Measurements from ENCODE around the gene C1QTNF6. TPM values are rescaled to one million over a fixed set of nuclear protein-coding genes. Genes with fewer than 3 reads are reported as not detected.

C1QTNF6 gene
- polyA plus RNA-seq, 3 donors, result 25.3 to 29.0 (median 26.2) TPM

DNA sequence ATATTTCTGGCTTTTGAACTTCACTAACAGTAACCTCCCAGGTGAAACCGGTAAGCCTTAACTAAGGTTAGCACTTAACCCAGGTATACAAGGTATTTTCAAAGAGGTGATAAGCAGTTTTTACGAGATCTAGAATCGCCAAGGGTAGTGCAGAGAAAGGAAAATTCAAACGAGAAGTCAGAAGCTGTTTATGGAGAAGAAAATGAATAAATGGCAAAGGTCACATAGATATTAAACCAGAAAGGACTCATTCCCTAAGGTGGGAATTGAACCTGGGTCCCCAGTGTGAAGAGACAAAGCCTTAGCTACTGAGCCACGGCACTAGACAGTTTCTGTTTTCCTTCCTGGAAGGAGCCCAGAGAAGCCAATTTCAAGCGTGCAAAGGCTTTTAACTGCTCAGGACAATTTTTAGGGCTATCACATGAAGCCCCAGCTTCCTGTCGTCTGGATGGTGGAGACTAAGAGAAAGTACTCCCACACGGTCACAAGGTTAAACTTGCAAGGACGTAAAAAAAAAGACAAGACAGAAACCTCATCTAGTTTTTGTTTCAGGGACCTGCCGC is 5.7 kb upstream of the C1QTNF6 start:
- no peak for DNase-seq (ENCODE audit: low read depth in 3 of 3, low spot score in 2 of 3)

DNA sequence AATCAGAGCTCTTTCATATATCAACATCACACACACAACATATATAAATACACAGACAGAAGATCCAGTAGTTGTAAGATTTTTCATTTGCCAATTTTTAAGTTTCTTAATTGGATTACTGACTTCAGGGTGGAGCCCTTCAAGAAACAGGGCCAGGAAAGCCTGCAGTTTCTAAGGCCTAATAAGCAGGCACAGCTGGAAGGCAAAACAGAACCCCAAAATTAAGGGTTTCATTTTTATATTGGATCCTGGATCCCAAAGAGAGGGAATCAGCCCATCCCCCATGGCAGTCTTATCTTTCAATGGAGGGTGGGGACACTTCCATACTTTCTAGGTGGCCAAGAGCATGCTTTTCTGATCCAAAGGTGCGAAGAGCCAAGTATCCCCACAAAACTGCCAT is 4.7 kb upstream of the C1QTNF6 start:
- no peak for DNase-seq (ENCODE audit: low read depth in 3 of 3, low spot score in 2 of 3)

DNA sequence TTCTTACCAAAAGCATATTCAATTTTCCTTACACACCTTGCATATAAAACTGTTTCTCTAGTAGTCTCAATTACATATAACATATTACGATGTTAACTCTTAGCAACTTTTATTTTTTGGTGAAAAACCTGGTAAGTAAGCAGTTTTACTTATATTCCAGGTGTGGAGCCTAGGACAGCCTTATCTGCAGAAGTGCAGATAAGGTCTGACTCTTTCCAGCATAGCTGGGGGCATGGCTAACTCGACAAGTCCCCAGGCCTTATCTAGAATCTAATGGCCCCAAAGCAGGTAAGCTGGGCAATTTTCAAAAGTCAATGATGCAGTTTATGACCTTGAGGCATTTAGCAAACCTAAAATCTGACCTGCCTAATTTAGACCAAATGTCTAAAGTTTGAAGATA is 4.2 kb upstream of the C1QTNF6 start:
- no peak for DNase-seq (ENCODE audit: low read depth in 3 of 3, low spot score in 2 of 3)

DNA sequence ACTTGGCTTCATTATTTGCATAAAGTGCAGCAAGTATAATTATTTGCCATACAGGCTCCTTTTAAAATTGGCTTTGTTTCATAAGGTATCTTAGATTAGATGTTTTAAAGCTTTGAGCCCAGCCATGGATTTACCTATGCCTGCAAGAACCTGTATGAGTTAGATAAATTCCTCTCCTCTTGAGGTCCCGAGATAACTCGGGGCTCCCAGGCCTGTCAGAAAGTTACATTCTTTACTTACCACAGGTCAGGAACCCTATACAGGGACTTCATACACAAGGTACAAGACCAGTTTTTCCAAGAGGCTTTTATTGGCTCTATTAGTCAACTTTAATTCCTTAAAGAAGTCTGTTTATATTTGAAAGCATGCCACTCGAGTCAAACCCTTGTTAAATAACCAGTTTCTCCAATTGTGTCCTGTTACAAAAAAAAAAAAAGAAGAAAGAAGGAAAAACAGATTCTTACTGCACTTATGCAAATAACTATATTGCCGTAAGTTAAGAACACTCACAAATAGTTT is 2.3 kb upstream of the C1QTNF6 start:
- DNase-seq (ENCODE audit: low read depth in 3 of 3, low spot score in 2 of 3), result no peak

DNA sequence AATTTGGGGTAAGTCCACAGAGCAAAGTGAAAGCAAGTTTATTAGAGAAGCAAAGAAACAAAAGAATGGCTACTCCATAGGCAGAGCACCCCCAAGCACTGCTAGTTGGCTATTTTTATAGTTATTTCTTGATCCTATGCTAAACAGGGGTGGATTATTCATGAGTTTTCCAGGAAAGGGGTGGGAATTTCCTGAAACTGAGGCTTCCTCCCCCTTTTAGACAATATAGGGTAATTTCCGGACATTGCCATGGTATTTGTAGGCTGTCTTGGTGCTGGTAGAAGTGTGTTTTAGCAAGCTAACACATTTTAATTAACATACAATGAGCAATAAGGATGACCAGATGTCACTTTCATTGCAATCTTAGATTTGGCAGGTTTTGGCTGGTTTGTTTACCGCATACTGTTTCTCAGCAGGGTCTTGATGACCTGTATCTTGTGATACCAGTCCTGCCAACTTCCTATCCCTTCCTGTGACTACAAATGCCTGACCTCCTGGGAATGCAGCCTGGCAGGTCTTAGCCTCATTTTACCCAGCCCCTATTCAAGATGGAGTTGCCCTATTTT is 937 bp upstream of the C1QTNF6 start:
- no peak for DNase-seq (ENCODE audit: low read depth in 3 of 3, low spot score in 2 of 3)

DNA sequence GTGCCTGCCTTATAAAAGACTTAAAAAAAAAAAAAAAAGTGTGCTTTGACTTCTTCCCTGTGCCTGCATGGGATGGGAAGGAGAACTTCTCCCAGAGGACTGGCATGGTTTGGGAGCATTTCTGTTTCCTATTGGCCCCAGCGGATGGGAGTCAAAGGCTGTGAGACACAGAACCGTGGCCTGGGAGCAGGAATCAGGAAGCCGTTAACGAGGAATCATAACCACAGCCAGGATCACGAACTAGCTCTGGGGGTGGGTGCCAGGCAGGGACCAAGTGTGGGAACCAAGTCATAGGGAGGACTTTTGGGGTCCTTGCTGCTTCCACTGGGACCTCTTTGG is 526 bp downstream of the C1QTNF6 start:
- no peak for DNase-seq (ENCODE audit: low read depth in 3 of 3, low spot score in 2 of 3)

DNA sequence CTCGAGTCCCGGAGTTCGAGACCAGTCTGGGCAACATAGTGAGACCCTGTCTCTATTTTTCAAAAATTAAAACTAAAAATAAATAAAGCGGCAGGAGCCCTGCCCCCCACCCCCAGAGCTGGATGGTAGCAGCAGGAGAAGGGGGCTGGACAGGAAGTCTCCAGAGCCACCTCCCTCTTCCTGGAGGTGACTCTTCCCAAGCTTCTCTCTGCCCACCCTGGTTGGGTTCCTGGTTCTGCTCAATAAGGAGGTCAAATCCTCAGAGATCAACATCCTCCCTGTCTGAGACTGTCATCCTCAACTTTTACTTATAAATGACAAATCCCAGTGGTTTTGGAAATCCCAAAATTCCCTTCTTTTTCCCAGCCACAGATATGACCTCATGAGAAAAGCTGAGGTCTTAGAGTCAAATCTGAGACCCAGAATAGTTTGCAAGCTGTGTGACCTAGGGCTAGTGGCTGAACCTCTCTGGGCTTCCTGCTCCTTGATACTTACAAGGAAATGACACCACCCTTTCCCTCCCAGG is 987 bp downstream of the C1QTNF6 start:
- DNase-seq (ENCODE audit: low read depth in 3 of 3, low spot score in 2 of 3), result no peak

DNA sequence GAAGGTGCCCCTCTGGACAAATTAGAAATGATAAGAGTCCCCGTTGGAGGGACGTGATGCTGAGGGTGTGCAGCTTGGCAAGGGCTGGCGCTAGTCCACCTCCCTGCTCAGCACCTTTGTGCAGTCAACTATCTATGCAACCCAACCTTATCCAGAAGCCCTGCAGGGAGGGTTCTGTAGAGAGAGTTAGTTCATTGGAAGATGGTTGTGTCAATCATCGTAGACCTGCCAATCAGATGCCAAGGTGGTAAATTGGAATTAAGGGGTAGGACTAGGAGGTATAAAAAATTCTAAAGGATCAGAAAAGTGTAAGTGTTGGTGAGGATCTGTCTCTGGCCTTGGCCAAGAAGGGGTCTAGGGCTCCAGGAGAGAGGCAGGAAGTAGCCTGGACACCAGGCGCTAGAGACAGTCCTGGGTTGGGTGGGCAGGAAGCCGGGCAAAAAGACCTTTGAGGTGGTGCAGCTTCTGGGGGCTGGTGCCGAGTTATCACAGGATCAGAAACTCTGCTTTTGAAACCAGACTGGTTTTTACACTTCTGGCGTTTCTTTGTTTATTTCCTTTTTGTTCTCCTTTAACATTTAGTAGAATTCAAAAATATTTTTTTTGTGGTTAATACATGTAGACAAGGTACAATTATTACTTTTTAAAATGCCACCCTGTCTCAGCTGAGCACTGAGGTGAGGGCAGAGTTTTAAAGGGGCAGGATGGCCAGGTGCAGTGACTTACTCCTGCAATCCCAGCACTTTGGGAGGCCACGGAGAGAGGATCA is 1.6 kb downstream of the C1QTNF6 start:
- DNase-seq (ENCODE audit: low read depth in 3 of 3, low spot score in 2 of 3), result no peak

DNA sequence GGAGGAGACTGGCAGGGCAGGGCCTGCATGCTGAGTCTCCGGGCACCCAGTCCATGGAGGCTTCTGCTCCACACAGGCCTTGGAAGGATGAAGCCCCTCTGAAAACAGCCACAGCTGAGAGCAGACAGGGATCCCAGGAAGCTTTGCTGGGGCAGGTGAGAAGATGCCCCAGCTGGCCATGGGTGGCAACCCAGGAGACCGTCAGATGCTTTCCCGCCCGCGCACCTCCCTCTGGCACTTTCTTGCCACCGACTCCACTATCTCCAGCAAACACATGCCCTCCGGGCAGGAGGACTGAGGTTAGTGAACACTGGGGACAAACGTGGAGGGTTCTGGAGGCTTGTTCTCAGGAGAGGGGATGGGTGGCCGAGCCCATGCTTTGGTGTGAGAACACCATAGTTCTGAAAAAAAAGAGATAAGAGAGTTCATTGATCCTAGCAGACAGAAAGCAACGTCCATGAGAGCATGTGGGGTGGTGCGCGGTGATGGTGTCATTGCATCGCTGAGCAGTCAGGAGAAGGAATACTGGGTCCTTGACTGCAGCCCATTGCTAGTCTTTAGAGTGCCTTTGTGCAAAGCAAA is 2.3 kb downstream of the C1QTNF6 start:
- no peak for DNase-seq (ENCODE audit: low read depth in 3 of 3, low spot score in 2 of 3)

DNA sequence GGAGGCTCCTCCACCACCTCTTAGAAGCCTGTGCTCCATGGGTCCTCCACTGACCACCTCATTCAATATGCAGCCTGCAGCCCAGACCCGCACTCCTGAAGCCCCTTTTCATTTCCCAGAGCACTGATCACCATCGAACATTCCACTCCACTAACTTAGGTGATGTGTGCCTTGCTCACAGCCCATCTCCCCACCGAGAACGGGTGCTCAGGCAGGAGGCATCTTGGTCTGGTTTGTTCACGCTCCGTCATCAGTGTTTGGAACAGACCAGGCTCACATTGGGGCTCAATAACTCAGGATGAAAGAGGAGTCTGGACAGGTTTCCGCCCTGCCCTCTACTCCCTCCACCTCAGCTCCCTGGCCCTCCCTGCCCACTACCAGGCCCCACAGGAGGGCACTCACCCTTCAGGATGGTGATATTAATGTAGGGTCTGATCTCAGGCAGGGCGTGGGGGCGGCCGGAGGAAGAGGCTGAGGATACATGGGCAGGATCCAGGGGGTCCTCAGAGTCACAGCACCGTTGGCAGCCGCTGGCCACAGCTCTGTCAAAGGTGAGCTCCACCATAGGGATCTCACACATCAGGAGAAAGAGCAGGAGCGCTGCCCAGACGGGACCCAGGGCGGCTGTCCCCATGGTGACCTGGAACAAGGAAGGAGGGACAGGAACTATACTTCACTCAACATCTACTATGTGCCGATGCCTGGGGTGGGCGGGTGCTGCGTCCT is 3.1 kb downstream of the C1QTNF6 start:
- DNase-seq (ENCODE audit: low read depth in 3 of 3, low spot score in 2 of 3), result no peak

DNA sequence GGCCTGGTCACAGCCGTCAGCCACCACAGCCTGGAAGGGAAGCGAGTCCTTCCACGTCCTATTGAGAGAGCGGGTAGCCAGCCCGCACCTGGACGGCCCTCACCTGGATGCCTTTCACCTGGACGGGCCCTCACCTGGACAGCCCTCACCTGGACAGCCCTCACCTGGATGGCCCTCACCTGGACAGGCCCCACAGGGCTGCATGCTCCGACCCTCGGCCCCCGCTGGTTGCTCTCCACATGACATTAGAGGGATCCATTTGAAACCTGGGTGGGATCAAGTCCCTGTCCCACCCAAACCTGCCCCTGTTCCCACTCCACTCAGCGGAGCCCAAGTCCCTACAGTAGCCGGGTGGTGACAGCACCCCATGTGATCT is 3.7 kb downstream of the C1QTNF6 start:
- DNase-seq (ENCODE audit: low read depth in 3 of 3, low spot score in 2 of 3), result no peak

DNA sequence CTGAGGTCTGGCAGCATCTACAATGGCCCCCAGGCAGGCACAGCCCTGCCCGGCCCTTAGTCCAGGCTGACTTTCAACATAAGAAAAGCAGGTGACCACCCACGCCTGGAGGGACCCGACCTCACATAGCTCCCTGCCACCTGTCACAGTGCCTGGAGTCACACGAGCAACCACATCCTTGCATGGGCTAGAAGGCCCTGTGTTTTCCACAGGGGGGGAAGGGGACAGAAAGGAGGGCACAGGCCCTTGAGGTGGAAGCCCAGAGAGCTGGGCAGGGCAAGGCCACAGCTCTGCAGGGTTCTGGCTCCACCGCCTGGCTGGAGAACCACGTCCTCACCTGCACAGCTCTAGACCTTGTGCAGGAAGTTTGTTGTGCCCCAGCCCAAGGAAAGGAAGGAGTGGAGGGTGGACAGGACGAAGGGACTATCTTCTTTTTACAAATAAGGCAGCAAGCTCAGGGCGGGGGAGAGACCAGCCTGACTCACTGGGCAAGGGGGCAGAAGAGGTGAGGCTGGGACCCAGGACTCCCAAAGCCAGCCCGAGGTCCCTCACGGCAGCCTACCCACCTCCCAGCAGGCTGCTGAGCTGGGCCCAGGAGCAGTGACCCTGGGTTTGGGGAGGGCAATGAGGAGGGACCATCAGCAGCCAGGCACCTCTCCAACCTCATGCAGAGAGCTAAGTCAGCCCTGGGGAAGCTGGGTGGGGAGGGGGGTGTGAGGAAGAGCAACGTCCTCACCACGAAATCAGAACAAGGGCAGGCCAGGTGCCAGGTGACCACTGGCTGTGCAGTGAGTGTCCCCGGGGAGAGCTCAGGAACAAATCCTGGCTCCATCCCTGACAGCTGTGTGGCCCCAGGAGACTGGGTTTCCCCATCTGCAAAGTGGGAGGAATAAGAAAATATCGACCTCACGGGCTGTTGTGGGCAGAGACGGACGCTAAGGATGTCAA is 4.3 kb downstream of the C1QTNF6 start:
- DNase-seq (ENCODE audit: low read depth in 3 of 3, low spot score in 2 of 3), result no peak

DNA sequence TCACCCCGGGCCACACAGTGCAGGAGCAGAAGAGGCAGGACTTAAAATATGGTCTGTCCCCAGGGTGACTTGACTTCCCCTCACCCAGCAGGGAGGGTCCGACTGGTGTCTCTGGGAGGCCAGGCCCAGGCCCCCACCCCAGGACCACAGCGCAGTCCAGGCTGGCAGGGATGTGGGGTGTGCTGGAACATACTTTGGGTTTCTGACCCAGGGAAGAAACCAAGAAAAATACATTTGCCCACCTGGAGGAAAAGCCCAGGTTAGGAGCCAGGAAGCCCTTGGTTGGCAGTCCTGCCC is 5.2 kb downstream of the C1QTNF6 start:
- DNase-seq (ENCODE audit: low read depth in 3 of 3, low spot score in 2 of 3), result no peak

DNA sequence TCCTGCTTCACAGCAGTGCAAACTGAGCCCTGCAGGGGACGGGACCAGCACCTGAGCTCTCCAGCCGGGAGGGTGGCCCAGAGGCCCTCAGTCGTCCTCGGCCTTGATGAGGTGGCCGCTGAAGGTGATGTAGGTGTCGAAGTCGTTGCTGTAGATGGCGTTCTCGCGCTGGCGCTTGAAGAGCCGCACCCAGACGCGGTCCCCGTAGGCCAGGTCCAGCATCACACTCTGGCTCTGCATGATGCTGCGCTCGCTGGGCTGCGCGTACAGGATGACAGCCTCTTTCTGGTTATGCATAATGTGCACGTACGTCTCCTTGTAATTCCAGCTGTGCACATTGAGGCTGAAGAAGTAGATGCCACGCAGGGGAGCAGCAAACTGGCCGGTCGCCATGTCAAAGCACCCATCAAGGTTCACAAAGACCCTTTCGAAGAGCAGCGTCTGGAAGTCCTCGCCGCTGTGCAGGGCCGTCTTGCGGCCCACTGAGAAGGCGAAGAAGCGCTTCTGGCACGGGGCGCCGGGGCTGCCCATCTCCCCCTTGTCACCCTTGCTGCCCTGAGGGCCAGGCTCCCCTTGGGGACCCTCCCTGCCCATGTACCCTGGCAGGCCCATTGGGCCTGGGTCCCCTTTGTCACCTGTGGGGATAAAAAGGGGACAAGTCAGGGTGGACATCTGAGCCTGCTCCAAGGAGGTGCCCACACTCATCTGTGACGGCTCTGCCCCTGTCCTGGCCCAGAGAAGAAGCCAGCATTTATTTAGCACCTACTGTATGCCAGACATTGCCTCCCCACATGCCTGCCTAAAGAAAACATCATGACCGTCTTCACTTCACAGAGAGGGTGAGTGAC is 5.7 kb downstream of the C1QTNF6 start:
- no peak for DNase-seq (ENCODE audit: low read depth in 3 of 3, low spot score in 2 of 3)

DNA sequence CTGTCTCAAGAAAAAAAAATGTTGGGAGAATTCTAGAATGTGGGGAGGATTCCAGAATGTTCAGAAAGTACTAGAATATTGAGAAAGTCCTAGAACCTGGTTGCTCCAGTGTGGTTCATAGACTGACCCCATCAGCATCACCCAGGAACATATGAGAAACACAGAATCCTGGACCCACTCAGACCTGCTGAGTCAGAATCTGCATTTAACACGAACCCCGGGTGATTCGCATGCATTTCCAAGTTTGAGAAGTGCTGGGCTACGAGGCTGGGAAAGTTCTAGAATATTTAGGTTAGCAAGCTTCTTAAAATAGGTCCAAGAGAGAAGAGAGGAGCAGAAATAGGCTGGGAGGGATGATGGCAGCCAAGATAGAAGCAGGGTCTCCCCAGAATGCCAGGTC is 6.4 kb downstream of the C1QTNF6 start:
- no peak for DNase-seq (ENCODE audit: low read depth in 3 of 3, low spot score in 2 of 3)

DNA sequence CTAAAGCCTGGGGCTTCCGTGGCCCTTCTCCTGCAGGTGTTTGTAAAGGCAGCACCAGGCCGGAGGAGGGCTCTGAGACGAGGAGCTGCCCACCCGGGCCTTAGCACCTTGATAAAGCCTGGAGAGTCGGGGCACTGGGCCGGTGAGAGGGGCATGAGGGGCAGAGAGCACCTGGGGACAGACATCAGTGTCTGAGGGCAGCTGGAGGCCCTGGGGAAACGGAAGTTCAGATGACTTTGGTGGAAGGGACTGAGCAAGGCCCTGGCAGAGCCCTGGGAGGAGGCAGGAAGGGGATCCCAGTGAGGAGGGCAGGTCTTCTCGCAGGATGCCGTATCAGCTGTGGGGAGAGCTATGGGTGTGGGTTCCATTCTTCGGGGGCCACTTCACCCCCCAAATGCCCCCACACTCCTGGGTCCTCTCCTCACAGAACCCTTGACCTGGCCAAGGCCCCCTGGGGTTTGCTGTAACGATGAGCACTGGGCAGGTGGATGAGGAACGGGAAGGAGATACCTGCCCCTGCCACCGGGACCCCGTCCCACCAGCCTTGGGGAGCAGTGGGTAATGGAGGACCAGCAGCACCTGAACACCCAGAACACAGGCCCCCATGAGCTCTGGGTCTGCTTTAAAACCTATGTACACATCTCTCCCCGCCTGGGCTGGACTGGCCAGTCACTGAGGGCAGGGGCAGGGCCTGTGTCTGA is 7.4 kb downstream of the C1QTNF6 start:
- DNase-seq (ENCODE audit: low read depth in 3 of 3, low spot score in 2 of 3), result no peak

DNA sequence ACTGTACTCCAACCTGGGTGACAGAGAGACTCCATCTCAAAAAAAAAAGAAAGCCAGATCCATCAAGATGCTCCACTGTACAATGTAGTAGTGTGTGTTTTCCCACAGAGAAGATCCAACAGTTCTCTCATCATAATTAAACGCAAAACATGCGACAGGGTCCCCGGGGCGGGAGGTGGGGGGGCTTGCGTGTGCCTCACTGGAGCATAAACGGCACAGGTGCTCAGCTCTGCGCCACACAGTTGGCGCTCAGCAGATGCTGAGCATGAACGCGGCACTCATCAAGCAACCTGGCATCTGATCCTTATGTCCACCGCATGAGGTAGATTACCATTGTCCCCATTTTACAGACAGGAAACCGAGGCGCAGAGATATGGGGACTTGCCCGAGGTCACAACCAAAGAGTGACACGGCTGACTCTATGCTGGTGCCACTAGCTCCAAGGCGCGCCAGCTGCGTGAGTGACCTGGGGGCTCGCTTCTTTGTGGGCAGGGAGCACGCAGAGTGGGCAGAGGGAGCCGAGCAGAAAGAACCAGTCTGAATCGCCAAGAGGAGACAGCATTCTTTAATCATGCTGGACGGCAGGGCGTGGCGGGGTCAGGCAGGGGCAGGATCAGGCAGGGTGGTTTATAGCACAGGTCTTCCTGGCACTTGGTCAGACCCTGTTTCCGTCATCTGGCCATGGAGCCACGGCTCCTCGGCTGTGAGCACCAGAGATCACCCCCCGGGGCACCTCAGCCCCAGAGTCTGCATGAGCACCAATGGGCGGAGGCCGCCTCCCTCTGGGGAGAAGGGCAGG is 8.2 kb downstream of the C1QTNF6 start:
- no peak for DNase-seq (ENCODE audit: low read depth in 3 of 3, low spot score in 2 of 3)

DNA sequence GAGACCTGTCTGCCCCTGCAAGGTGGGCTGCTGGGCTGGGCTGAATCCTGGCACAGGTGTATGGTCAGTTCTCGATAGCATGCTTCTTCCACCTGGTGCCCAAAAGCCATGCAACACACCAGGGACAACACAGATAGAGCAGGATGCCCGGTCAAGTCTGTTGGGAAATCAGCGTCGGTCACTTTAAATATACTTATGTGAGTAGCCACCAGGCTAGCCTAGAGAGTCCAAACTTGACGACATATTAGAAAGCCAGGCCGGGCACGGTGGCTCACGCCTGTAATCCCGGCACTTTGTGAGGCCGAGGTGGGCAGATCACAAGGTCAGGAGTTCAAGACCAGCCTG is 8.9 kb downstream of the C1QTNF6 start:
- DNase-seq (ENCODE audit: low read depth in 3 of 3, low spot score in 2 of 3), result no peak
